Body of pancreas (tissue), 4 donors: Measurements from ENCODE around the gene KDM4B. TPM values are rescaled to one million over a fixed set of nuclear protein-coding genes. Genes with fewer than 3 reads are reported as not detected.

Source experiments
- ATAC-seq: fragments of 150-250 bp; one replicate; pipeline ENCODE4 v1.9.1; 2016
- DNase-seq, 4 donors: peaks; one replicate each; pipeline ENCODE4 v3.0.0-alpha.2; 2019
- H3K27ac ChIP-seq, 4 donors: fragments of 200-600 bp; sonication (generic); 1 replicate in 3 of 4; 2 replicates in 1 of 4; pipeline versions ENCODE4 v1.5.1 to v1.6.1; 2016 to 2019; ENCODE audit warnings: mild to moderate bottlenecking in 1 of 4, mixed read lengths in 1 of 4, moderate library complexity in 1 of 4
- H3K27me3 ChIP-seq, 2 donors: fragments of 200-600 bp; sonication (generic); one replicate each; pipeline ENCODE4 v1.6.0; 2016; ENCODE audit warnings: mild to moderate bottlenecking in 1 of 2
- H3K36me3 ChIP-seq, 2 donors: fragments of 200-600 bp; sonication (generic); replicated peaks in 1 of 2; 2 replicates each; pipeline ENCODE4 v1.5.1; 2016; ENCODE audit warnings: low read depth in 2 of 2; ENCODE audit not compliant: insufficient read depth in 1 of 2
- H3K4me1 ChIP-seq: fragments of 200-600 bp; sonication (generic); one replicate; pipeline ENCODE4 v1.6.0; 2016
- H3K4me3 ChIP-seq, 2 donors: fragments of 200-600 bp; sonication (generic); 1 replicate in 1 of 2; 2 replicates in 1 of 2; pipeline ENCODE4 v1.5.1; 2016 to 2019
- H3K9me3 ChIP-seq, 3 donors: fragments of 200-600 bp; sonication (generic); 1 replicate in 2 of 3; 2 replicates in 1 of 3; pipeline ENCODE4 v1.5.1; 2016
- POLR2A ChIP-seq, 3 donors: fragments of 450-650 bp; IDR thresholded peaks; one replicate each; pipeline ENCODE4 v1.6.1; 2016; ENCODE audit warnings: antibody characterized with exemption in 3 of 3, mild to moderate bottlenecking in 2 of 3
- WGBS, 2 donors: methylation state at CpG; one replicate each; pipeline ENCODE4 v1.1.5; 2017; 5-methylcytosine and 5-hydroxymethylcytosine counted together
- intact Hi-C: fragments of 100-400 bp; cut with DNase I; formaldehyde crosslinking; loops from one replicate; pipeline ENCODE4 v1.15.1; 2023
- total RNA-seq, 2 donors: library from RNA; depleted of rRNA; stranded (reverse); fragments of >200 nt; gene quantifications; one replicate each; pipeline ENCODE4 v1.1.0, GENCODE V29; 2016
- TF ChIP-seq, protein P1 (sequence below), 7 experiments: fragments of 450-650 bp in 4 of 7; fragments of 200-600 bp in 3 of 7; sonication (generic) in 3 of 7; IDR thresholded peaks; one replicate each; pipeline ENCODE4 v1.5.1; 2016 to 2019; ENCODE audit warnings: antibody characterized with exemption in 7 of 7

The KDM4B gene
- total RNA-seq, 2 donors from 2014 or later: 18.9 to 35.3 TPM

GRCh38 chr19:5141850-5142724, 173.2 kb downstream of the KDM4B start:
- H3K36me3 ChIP-seq: peaks cover 0 to 20% of the 10 kb centered on the region in 2 donors
- no peaks in the 10 kb centered on the region for H3K4me1 ChIP-seq
- ATAC-seq: no peak
- H3K27me3 ChIP-seq: no peaks in the 10 kb centered on the region
- intact Hi-C loops: no loop called here
- WGBS, 2 donors: 90 to 91% methylated on average over 8 to 30 of the region's 36 CpGs
- no peaks in the 10 kb centered on the region for H3K9me3 ChIP-seq
- H3K27ac ChIP-seq: no peak overlapping the region
- TF ChIP-seq, protein P1, sequence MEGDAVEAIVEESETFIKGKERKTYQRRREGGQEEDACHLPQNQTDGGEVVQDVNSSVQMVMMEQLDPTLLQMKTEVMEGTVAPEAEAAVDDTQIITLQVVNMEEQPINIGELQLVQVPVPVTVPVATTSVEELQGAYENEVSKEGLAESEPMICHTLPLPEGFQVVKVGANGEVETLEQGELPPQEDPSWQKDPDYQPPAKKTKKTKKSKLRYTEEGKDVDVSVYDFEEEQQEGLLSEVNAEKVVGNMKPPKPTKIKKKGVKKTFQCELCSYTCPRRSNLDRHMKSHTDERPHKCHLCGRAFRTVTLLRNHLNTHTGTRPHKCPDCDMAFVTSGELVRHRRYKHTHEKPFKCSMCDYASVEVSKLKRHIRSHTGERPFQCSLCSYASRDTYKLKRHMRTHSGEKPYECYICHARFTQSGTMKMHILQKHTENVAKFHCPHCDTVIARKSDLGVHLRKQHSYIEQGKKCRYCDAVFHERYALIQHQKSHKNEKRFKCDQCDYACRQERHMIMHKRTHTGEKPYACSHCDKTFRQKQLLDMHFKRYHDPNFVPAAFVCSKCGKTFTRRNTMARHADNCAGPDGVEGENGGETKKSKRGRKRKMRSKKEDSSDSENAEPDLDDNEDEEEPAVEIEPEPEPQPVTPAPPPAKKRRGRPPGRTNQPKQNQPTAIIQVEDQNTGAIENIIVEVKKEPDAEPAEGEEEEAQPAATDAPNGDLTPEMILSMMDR (IDR thresholded peaks at IDR 0.05): no peak
- no peak for TF ChIP-seq POLR2A (IDR thresholded peaks at IDR 0.05)
- no peak overlapping the region for H3K4me3 ChIP-seq
- no peak for DNase-seq

DNA sequence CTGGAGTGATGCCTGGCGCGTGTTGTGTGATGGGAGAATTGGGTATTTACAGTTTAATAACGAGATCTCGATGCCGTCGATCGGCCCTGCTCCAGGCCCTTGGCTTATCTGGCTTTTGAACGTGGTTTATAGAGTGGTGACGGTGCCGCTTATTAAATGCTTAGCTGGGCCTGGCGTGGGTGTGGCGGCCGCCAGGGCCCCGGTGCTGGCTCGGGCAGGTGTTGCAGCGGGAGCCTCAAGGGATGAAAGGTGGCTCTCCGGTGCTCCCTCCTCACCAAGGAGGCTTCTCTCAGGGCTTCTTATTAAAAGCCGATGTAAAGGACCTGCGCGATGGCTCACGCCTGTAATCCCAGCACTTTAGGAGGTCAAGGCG, 173.8 kb downstream of the KDM4B start:
- Histone ChIP-seq H3K4me1 (no peaks in the 10 kb centered on the region), H3K4me3 (no peak overlapping the region), H3K9me3 (no peaks in the 10 kb centered on the region), H3K36me3 (peaks cover 0 to 17% of the 10 kb centered on the region in 2 donors), H3K27ac (no peak overlapping the region), H3K27me3 (no peaks in the 10 kb centered on the region)
- DNase-seq: no peak
- intact Hi-C loops: no loop called here
- no peak for TF ChIP-seq POLR2A (IDR thresholded peaks at IDR 0.05)
- TF ChIP-seq, protein P1 (IDR thresholded peaks at IDR 0.05): no peak
- WGBS, 2 donors: 96 to 97% methylated on average over 9 to 20 of the region's 22 CpGs
- no peak for ATAC-seq

- ATAC-seq (no peak), DNase-seq (peak in 1 of 4 donors; percentile 9)
- no peak overlapping the region for H3K27ac ChIP-seq
- intact Hi-C loops: no loop called here
- no peak overlapping the region for H3K4me3 ChIP-seq
- H3K27me3 ChIP-seq: no peaks in the 10 kb centered on the region
- TF ChIP-seq POLR2A (IDR thresholded peaks at IDR 0.05): no peak
- TF ChIP-seq, protein P1 (IDR thresholded peaks at IDR 0.05): no peak
- H3K9me3 ChIP-seq: no peaks in the 10 kb centered on the region
- H3K4me1 ChIP-seq: no peaks in the 10 kb centered on the region
- WGBS, 2 donors: 90 to 95% methylated on average over 28 to 51 of the region's 51 CpGs
- peaks cover 0 to 16% of the 10 kb centered on the region in 2 donors for H3K36me3 ChIP-seq
Measured at GRCh38 chr19:5143471-5144411, 174.8 kb downstream of the KDM4B start.

GRCh38 chr19:5144545-5145179, 175.7 kb downstream of the KDM4B start:
- Histone ChIP-seq H3K27ac (no peak overlapping the region), H3K27me3 (no peaks in the 10 kb centered on the region), H3K4me3 (no peak overlapping the region), H3K9me3 (no peaks in the 10 kb centered on the region), H3K36me3 (peaks cover 0 to 14% of the 10 kb centered on the region in 2 donors), H3K4me1 (no peaks in the 10 kb centered on the region)
- WGBS, 2 donors: 96 to 98% methylated on average over 8 to 23 of the region's 23 CpGs
- no peak for TF ChIP-seq POLR2A (IDR thresholded peaks at IDR 0.05)
- TF ChIP-seq, protein P1 (IDR thresholded peaks at IDR 0.05): no peak
- ATAC-seq (no peak), DNase-seq (peak in 1 of 4 donors; percentile 4)
- intact Hi-C loops: no loop called here
